Neural crest cell (in vitro differentiated cells): Measurements from ENCODE around the gene PAH. TPM values are rescaled to one million over a fixed set of nuclear protein-coding genes. Genes with fewer than 3 reads are reported as not detected.
A peak's percentile ranks its signal among the peaks of the same experiment; 100 is the strongest.

Experiments
- DNase-seq: peaks from one replicate; pipeline ENCODE4 v3.0.0; 2021; ENCODE audit warnings: low read depth, mixed read lengths, low spot score
- H3K27ac Mint-ChIP-seq: one replicate; pipeline ENCODE4 v1.8.0; 2021; ENCODE audit warnings: mild to moderate bottlenecking, mixed read lengths; ENCODE audit not compliant: unreplicated experiment
- H3K27me3 Mint-ChIP-seq: 2 replicates; pipeline ENCODE4 v1.8.0; 2021; ENCODE audit warnings: low read depth, mild to moderate bottlenecking, mixed read lengths
- H3K36me3 Mint-ChIP-seq: 2 replicates; pipeline ENCODE4 v1.8.0; 2021; ENCODE audit warnings: low read depth, mild to moderate bottlenecking, mixed read lengths
- H3K4me1 Mint-ChIP-seq: 2 replicates; pipeline ENCODE4 v1.8.0; 2021; ENCODE audit warnings: mixed read lengths
- H3K4me3 Mint-ChIP-seq: one replicate; pipeline ENCODE4 v1.8.0; 2021; ENCODE audit warnings: mild to moderate bottlenecking, mixed read lengths
- H3K9me3 Mint-ChIP-seq: 2 replicates; pipeline ENCODE4 v1.8.0; 2021; ENCODE audit warnings: mixed read lengths
- CTCF ChIP-seq: fragments of 200-600 bp; sonication (generic); conservative IDR thresholded peaks from 2 replicates; pipeline ENCODE4 v1.5.0; 2021; ENCODE audit warnings: antibody characterized with exemption, mild to moderate bottlenecking
- total RNA-seq: library from RNA; stranded (reverse); gene quantifications from 2 replicates; pipeline ENCODE4 v1.2.1, GENCODE V29; 2021

PAH gene
- total RNA-seq, 1 donor from 2014 or later: not detected

- H3K4me3 Mint-ChIP-seq: no peak overlapping the region
- no peaks in the 10 kb centered on the region for H3K4me1 Mint-ChIP-seq
- H3K27ac Mint-ChIP-seq: no peak overlapping the region
- TF ChIP-seq CTCF: peak; percentile 76
- peaks cover 24% of the 10 kb centered on the region for H3K27me3 Mint-ChIP-seq
- DNase-seq: peak; percentile 34
- no peaks in the 10 kb centered on the region for H3K9me3 Mint-ChIP-seq
- H3K36me3 Mint-ChIP-seq: no peaks in the 10 kb centered on the region
Observed at GRCh38 chr12:102811110-102811737, 105.8 kb downstream of the PAH start.

GRCh38 chr12:102808412-102808811, 108.6 kb downstream of the PAH start:
- Mint-ChIP-seq H3K27ac (no peak overlapping the region), H3K4me3 (no peak overlapping the region), H3K36me3 (no peaks in the 10 kb centered on the region), H3K4me1 (peaks cover 6% of the 10 kb centered on the region), H3K27me3 (peaks cover 16% of the 10 kb centered on the region), H3K9me3 (no peaks in the 10 kb centered on the region)
- no peak for TF ChIP-seq CTCF
- no peak for DNase-seq

DNA sequence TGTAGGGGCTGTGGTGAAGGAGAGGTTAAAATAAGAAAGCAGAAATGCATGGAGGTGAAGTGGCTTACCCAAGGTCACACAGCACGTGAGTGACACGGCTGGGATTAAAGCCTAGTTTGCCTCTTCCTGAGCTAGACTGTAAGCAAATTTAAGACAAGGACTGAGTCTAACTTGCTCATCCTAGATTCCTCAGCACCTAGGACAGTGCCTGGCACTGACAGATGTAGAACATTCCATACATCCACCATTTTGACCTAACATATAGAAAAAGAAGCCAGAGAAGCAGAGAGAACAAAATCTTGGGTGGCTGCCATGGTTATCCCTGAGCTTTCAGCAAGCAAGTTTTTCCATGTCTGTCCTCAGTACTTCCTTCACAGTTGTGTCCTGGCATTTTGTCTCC, 110.5 kb downstream of the PAH start:
- Mint-ChIP-seq H3K27ac (no peak overlapping the region), H3K4me3 (no peak overlapping the region), H3K4me1 (peaks cover 6% of the 10 kb centered on the region), H3K27me3 (peaks cover 3% of the 10 kb centered on the region), H3K36me3 (no peaks in the 10 kb centered on the region), H3K9me3 (no peaks in the 10 kb centered on the region)
- no peak for DNase-seq
- TF ChIP-seq CTCF: no peak

GRCh38 chr12:102806110-102806509, 110.9 kb downstream of the PAH start:
- no peak for DNase-seq
- Mint-ChIP-seq H3K27me3 (no peaks in the 10 kb centered on the region), H3K4me1 (peaks cover 6% of the 10 kb centered on the region), H3K4me3 (no peak overlapping the region), H3K36me3 (no peaks in the 10 kb centered on the region), H3K27ac (peak overlapping the region; percentile 45), H3K9me3 (no peaks in the 10 kb centered on the region)
- no peak for TF ChIP-seq CTCF

GRCh38 chr12:102800565-102800964, 116.5 kb downstream of the PAH start:
- no peaks in the 10 kb centered on the region for H3K27me3 Mint-ChIP-seq
- no peak for TF ChIP-seq CTCF
- H3K4me1 Mint-ChIP-seq: no peaks in the 10 kb centered on the region
- no peaks in the 10 kb centered on the region for H3K9me3 Mint-ChIP-seq
- H3K4me3 Mint-ChIP-seq: no peak overlapping the region
- H3K36me3 Mint-ChIP-seq: no peaks in the 10 kb centered on the region
- H3K27ac Mint-ChIP-seq: no peak overlapping the region
- no peak for DNase-seq
